HepG2 (cell line): ENCODE measurements around the gene LAMTOR3. TPM values are rescaled to one million over a fixed set of nuclear protein-coding genes. Genes with fewer than 3 reads are reported as not detected.

Source experiments
- ATAC-seq: fragments of 200-7000 bp; cut with Tn5 transposase; 3 replicates; pipeline ENCODE4 v1.9.1; 2020; ENCODE audit warnings: mild to moderate bottlenecking, moderate library complexity
- BruUV-seq: library from RNA; stranded (reverse); fragments of 400-500 nt; replicated peaks from 2 replicates; lab custom pipeline; 2021; lab: Mats Ljungman, UMichigan
- CTCF ChIA-PET: fragments of 300-600 bp; formaldehyde crosslinking; extraction: SDS; loops from one replicate; lab custom pipeline; 2021; ENCODE audit warnings: low total read pairs, inconsistent platforms, low intra/inter-chr PET ratio; lab: Yijun Ruan, JAX
- POLR2A ChIA-PET: fragments of 350-600 bp; sonication (Branson Sonifier 250); formaldehyde crosslinking; loops from one replicate; lab custom pipeline; 2020; ENCODE audit warnings: antibody characterized with exemption, inconsistent platforms; lab: Yijun Ruan, JAX
- DNase-seq: peaks from one replicate; pipeline ENCODE4 v3.0.0-alpha.2; 2015; ENCODE audit warnings: low spot score
- FAIRE-seq: peaks from 3 replicates; lab custom pipeline; 2011; peaks lifted over from hg19 to GRCh38; lab: Jason Lieb, UNC
- H2AFZ ChIP-seq: one replicate; pipeline ENCODE4 v1.6.1; 2011; ENCODE audit warnings: low read length, inconsistent platforms
- H3K27ac ChIP-seq: fragments of 300-600 bp; 3 replicates; pipeline ENCODE4 v1.8.0; 2011; ENCODE audit warnings: mixed run types, mild to moderate bottlenecking, mixed read lengths, low read length, inconsistent platforms; ENCODE audit not compliant: insufficient read depth; ENCODE audit errors: extremely low read length
- H3K27me3 ChIP-seq, 2 experiments: fragments of 200-600 bp in 1 of 2; 2 replicates in 1 of 2; 3 replicates in 1 of 2; pipeline versions ENCODE4 v1.6.0 to v1.8.0; 2011; ENCODE audit warnings: low read length in 2 of 2, mild to moderate bottlenecking in 2 of 2, moderate library complexity in 2 of 2, inconsistent platforms in 1 of 2; ENCODE audit not compliant: insufficient read depth in 2 of 2, control insufficient read depth in 1 of 2
- H3K36me3 ChIP-seq, 2 experiments: fragments of 200-600 bp in 1 of 2; replicated peaks in 1 of 2; 2 replicates in 1 of 2; 3 replicates in 1 of 2; pipeline versions ENCODE4 v1.5.1 to v1.8.0; 2011; ENCODE audit warnings: low read length in 2 of 2, inconsistent platforms in 1 of 2; ENCODE audit not compliant: insufficient read depth in 2 of 2, control insufficient read depth in 1 of 2
- H3K4me1 ChIP-seq: 2 replicates; pipeline ENCODE4 v1.5.1; 2012; ENCODE audit warnings: low read length, inconsistent platforms; ENCODE audit not compliant: insufficient read depth
- H3K4me2 ChIP-seq: 2 replicates; pipeline ENCODE4 v1.6.0; 2011; ENCODE audit warnings: low read depth, low read length, inconsistent platforms
- H3K4me3 ChIP-seq, 3 experiments: fragments of 200-600 bp in 1 of 3; sonication (generic), shearing (Covaris generic) in 1 of 3; replicated peaks in 1 of 3; 2 replicates each; pipeline ENCODE4 v1.5.1; 2011 to 2016; ENCODE audit warnings: low read length in 3 of 3, inconsistent platforms in 2 of 3, low read depth in 2 of 3, mild to moderate bottlenecking in 2 of 3, control low read depth in 1 of 3, mixed read lengths in 1 of 3; ENCODE audit not compliant: insufficient read depth in 1 of 3
- H3K79me2 ChIP-seq: one replicate; pipeline ENCODE4 v1.6.1; 2011; ENCODE audit warnings: low read length, inconsistent platforms; ENCODE audit not compliant: insufficient read depth
- H3K9ac ChIP-seq: 2 replicates; pipeline ENCODE4 v1.6.0; 2011; ENCODE audit warnings: mild to moderate bottlenecking, low read depth, low read length, inconsistent platforms; ENCODE audit not compliant: insufficient read depth
- H3K9me3 ChIP-seq: 2 replicates; pipeline ENCODE4 v1.5.1; 2012; ENCODE audit warnings: mild to moderate bottlenecking, low read length
- H4K20me1 ChIP-seq: 2 replicates; pipeline ENCODE4 v1.6.0; 2011; ENCODE audit warnings: inconsistent platforms, mild to moderate bottlenecking, low read length, moderate library complexity; ENCODE audit not compliant: insufficient read depth
- CBX2 ChIP-seq, 2 experiments: fragments of 200-600 bp in 1 of 2; sonication (generic); formaldehyde crosslinking in 1 of 2; IDR thresholded peaks; 2 replicates each; pipeline versions ENCODE4 v1.7.0 to v1.8.1; 2018 to 2022; ENCODE audit warnings: low read depth in 2 of 2, low read length in 1 of 2, mild to moderate bottlenecking in 1 of 2, missing genetic modification reagents in 1 of 2
- E2F1 ChIP-seq: sonication (generic); formaldehyde crosslinking; IDR thresholded peaks from 2 replicates; pipeline ENCODE4 v1.5.0; 2020; ENCODE audit warnings: missing genetic modification reagents
- ELF4 ChIP-seq: sonication (generic); formaldehyde crosslinking; IDR thresholded peaks from 2 replicates; pipeline ENCODE4 v1.5.0; 2020; ENCODE audit warnings: missing genetic modification reagents, mild to moderate bottlenecking, moderate library complexity, borderline replicate concordance
- FOSL1 ChIP-seq: sonication (generic); formaldehyde crosslinking; IDR thresholded peaks from 2 replicates; pipeline ENCODE4 v1.9.0; 2021; ENCODE audit warnings: missing genetic modification reagents, borderline replicate concordance
- GATAD1 ChIP-seq: IDR thresholded peaks from 2 replicates; pipeline ENCODE4 v1.6.1; 2016; ENCODE audit warnings: missing genetic modification reagents, missing compliant biosample characterization
- KDM6A ChIP-seq: IDR thresholded peaks from 2 replicates; pipeline ENCODE4 v1.6.1; 2016; ENCODE audit warnings: low read depth
- NAIF1 ChIP-seq: sonication (generic); formaldehyde crosslinking; IDR thresholded peaks from 2 replicates; pipeline ENCODE4 v1.5.0; 2020; ENCODE audit warnings: mild to moderate bottlenecking, missing genetic modification reagents, borderline replicate concordance
- TAF1 ChIP-seq: sonication (generic); formaldehyde crosslinking; IDR thresholded peaks from 2 replicates; pipeline ENCODE4 v1.4.0; 2020; ENCODE audit warnings: missing genetic modification reagents
- WGBS: methylation state at CpG from one replicate; pipeline ENCODE4 v1.1.6; 2017; ENCODE audit warnings: low lambda C conversion rate; 5-methylcytosine and 5-hydroxymethylcytosine counted together
- in situ Hi-C: cut with HindIII; loops from 2 replicates; pipeline ENCODE4 v1.10.0; 2017; ENCODE audit warnings: low pct_unique_long_range_greater_than_20kb; ENCODE audit not compliant: extremely low pct_ligation_motif_present
- intact Hi-C: fragments of 100-400 bp; cut with micrococcal nuclease; formaldehyde crosslinking; loops from one replicate; pipeline ENCODE4 v1.10.0; 2022; ENCODE audit not compliant: unreplicated experiment
- polyA plus RNA-seq, 8 experiments: library from polyadenylated mRNA; depleted of rRNA in 3 of 8; stranded (reverse) in 7 of 8; unstranded in 1 of 8; fragments of >200 nt; fragmentation: Illumina TruSeq in 4 of 8; extraction: Trizol in 4 of 8; gene quantifications; 2 replicates each; pipeline versions ENCODE4 v1.2.1 to v1.2.3, GENCODE V29; 2011 to 2016; ENCODE audit warnings: low read depth in 4 of 8, missing spikeins in 1 of 8, mixed read lengths in 1 of 8; ENCODE audit not compliant: insufficient read depth in 1 of 8
- total RNA-seq, 5 experiments: library from RNA; depleted of rRNA; stranded (reverse); fragments of >200 nt; fragmentation: Illumina TruSeq; extraction: Trizol; gene quantifications; 2 replicates each; pipeline ENCODE4 v1.2.3, GENCODE V29; 2016; ENCODE audit warnings: low read depth in 1 of 5
- TF ChIP-seq, protein P1 (sequence below), 2 experiments: sonication (generic) in 1 of 2; formaldehyde crosslinking in 1 of 2; IDR thresholded peaks; 2 replicates each; pipeline versions ENCODE4 v1.5.1 to v1.6.1; 2011 to 2020; ENCODE audit warnings: borderline replicate concordance in 1 of 2, low read depth in 1 of 2, low read length in 1 of 2, mild to moderate bottlenecking in 1 of 2, missing genetic modification reagents in 1 of 2, moderate library complexity in 1 of 2
- TF ChIP-seq, protein P2 (sequence below): sonication (generic); formaldehyde crosslinking; IDR thresholded peaks from 2 replicates; pipeline ENCODE4 v1.4.0; 2020; ENCODE audit warnings: missing genetic modification reagents

LAMTOR3 gene
- total and polyA plus RNA-seq, 2 of the 13 experiments (the other 11 are each of a cell fraction or from before 2014, with no cell fraction given): 47.6 to 49.1 TPM

DNA sequence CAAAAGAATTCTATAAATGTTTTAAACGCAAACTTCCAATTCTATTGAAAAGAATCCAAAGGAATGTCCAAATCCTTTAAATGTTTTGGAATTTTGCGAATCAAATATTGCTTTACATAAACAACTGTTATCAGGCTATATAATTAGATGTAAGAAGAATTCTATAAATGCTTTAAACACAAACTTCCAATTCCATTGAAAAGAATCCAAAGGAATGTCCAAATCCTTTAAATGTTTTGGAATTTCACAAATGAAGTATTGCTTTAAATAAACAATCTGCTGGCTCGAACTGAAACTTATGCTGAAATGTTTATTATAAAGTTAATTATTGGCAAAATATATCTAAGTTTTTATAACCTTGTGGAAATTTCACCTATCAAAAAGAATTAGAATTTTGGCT is 61.5 kb downstream of the LAMTOR3 start:
- no TSS peak for BruUV-seq
- peaks cover 0 to 15% of the 10 kb centered on the region in 2 experiments; a peak in 2 of 5 replicates for H3K27me3 ChIP-seq
- H3K9ac ChIP-seq: no peak overlapping the region
- 17% methylated on average over 3 of the region's 3 CpGs for WGBS
- H3K4me1 ChIP-seq: no peaks in the 10 kb centered on the region
- H3K4me3 ChIP-seq: no peak overlapping the region
- H3K79me2 ChIP-seq: no peaks in the 10 kb centered on the region
- CTCF ChIA-PET: no interaction called here
- H2AFZ ChIP-seq: no peak overlapping the region
- ATAC-seq (no peak), DNase-seq (no peak), FAIRE-seq (no peak)
- H3K36me3 ChIP-seq: no peaks in the 10 kb centered on the region
- intact Hi-C loops: no loop called here
- H3K4me2 ChIP-seq: no peak overlapping the region
- no peak for TF ChIP-seq KDM6A (CRISPR knock-in tag)
- no peak for TF ChIP-seq FOSL1
- TF ChIP-seq E2F1 (CRISPR knock-in tag): no peak
- no peak for TF ChIP-seq CBX2 (IDR thresholded peaks at IDR 0.05; ENCODE audit: low read depth, low read length)
- TF ChIP-seq CBX2 (CRISPR knock-in tag; IDR thresholded peaks at IDR 0.05; ENCODE audit: low read depth): no peak
- TF ChIP-seq NAIF1 (CRISPR knock-in tag): no peak
- TF ChIP-seq, protein P1, sequence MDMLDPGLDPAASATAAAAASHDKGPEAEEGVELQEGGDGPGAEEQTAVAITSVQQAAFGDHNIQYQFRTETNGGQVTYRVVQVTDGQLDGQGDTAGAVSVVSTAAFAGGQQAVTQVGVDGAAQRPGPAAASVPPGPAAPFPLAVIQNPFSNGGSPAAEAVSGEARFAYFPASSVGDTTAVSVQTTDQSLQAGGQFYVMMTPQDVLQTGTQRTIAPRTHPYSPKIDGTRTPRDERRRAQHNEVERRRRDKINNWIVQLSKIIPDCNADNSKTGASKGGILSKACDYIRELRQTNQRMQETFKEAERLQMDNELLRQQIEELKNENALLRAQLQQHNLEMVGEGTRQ (IDR thresholded peaks at IDR 0.05; ENCODE audit: low read depth, low read length): no peak
- TF ChIP-seq, protein P1 (CRISPR knock-in tag; IDR thresholded peaks at IDR 0.05; ENCODE audit: borderline replicate concordance): no peak
- no peak for TF ChIP-seq TAF1 (CRISPR knock-in tag)
- TF ChIP-seq GATAD1 (CRISPR knock-in tag): no peak
- TF ChIP-seq, protein P2, sequence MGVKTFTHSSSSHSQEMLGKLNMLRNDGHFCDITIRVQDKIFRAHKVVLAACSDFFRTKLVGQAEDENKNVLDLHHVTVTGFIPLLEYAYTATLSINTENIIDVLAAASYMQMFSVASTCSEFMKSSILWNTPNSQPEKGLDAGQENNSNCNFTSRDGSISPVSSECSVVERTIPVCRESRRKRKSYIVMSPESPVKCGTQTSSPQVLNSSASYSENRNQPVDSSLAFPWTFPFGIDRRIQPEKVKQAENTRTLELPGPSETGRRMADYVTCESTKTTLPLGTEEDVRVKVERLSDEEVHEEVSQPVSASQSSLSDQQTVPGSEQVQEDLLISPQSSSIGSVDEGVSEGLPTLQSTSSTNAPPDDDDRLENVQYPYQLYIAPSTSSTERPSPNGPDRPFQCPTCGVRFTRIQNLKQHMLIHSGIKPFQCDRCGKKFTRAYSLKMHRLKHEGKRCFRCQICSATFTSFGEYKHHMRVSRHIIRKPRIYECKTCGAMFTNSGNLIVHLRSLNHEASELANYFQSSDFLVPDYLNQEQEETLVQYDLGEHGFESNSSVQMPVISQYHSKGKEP (CRISPR knock-in tag): no peak
- no peak for TF ChIP-seq ELF4 (CRISPR knock-in tag)
- no peaks in the 10 kb centered on the region for H4K20me1 ChIP-seq
- no peak overlapping the region for H3K27ac ChIP-seq
- POLR2A ChIA-PET: no interaction called here
- in situ Hi-C loops: no loop called here
- no peaks in the 10 kb centered on the region for H3K9me3 ChIP-seq
